Stimulated activated CD4-positive, alpha-beta T cell treated with anti-CD3 and anti-CD28 coated beads, Interleukin-12 subunit alpha, Interleukin-12 subunit beta, amount 100 ng/mL, for 24 hours (primary cell): Measurements from ENCODE around the gene SP140L.
"Not testable (repeated sequence)": the region's sequence is repeated elsewhere in the genome, so short reads cannot be mapped to it uniquely, and the experiment has no call there.

Experiments
- DNase-seq, 2 experiments: peaks; one replicate each; pipeline ENCODE4 v3.0.0-alpha.2; 2020; ENCODE audit warnings: low read depth in 2 of 2

SP140L gene

GRCh38 chr2:230326453-230327417, at the start of gene SP140L:
Gene SP140L (plus strand): TSS chr2:230327193. CDS start chr2:230327270, 77 bp downstream.
- peak; percentile 60 to 62 for DNase-seq

- DNase-seq: no peak
Measured at GRCh38 chr2:230282936-230283335, 44.1 kb upstream of the SP140L start.

GRCh38 chr2:230286048-230286447, 40.9 kb upstream of the SP140L start:
- DNase-seq: no peak

GRCh38 chr2:230289311-230289710, 37.7 kb upstream of the SP140L start:
- DNase-seq: not testable (repeated sequence)

- DNase-seq: no peak
Measured at GRCh38 chr2:230295192-230295591, 31.8 kb upstream of the SP140L start.

- DNase-seq: no peak
Measured at GRCh38 chr2:230296917-230297316, 30.1 kb upstream of the SP140L start.

- no peak for DNase-seq
Measured at GRCh38 chr2:230299618-230300017, 27.4 kb upstream of the SP140L start.

- no peak for DNase-seq
Measured at GRCh38 chr2:230305416-230306275, 21.3 kb upstream of the SP140L start.

- no peak for DNase-seq
Measured at GRCh38 chr2:230306474-230306873, 20.5 kb upstream of the SP140L start.

GRCh38 chr2:230307485-230307884, 19.5 kb upstream of the SP140L start:
- DNase-seq: no peak

- no peak for DNase-seq
Measured at GRCh38 chr2:230308402-230309000, 18.5 kb upstream of the SP140L start.

- DNase-seq: not testable (repeated sequence)
Measured at GRCh38 chr2:230310792-230311191, 16.2 kb upstream of the SP140L start.

GRCh38 chr2:230311634-230312033, 15.4 kb upstream of the SP140L start:
- DNase-seq: not testable (repeated sequence)

GRCh38 chr2:230312638-230313037, 14.4 kb upstream of the SP140L start:
- DNase-seq: no peak

GRCh38 chr2:230317366-230317765, 9.6 kb upstream of the SP140L start:
- no peak for DNase-seq

GRCh38 chr2:230318190-230319121, 8.5 kb upstream of the SP140L start:
- DNase-seq: no peak

GRCh38 chr2:230319211-230319862, 7.7 kb upstream of the SP140L start:
- DNase-seq: peak; percentile 38 to 54

- DNase-seq: no peak
Measured at GRCh38 chr2:230321031-230321430, 6.0 kb upstream of the SP140L start.

GRCh38 chr2:230322561-230323384, 4.2 kb upstream of the SP140L start:
- no peak for DNase-seq
